BJ (cell line): Measurements from ENCODE around the gene CD82. TPM values are rescaled to one million over a fixed set of nuclear protein-coding genes. Genes with fewer than 3 reads are reported as not detected.

Source experiments
- CTCF ChIA-PET: fragments of 350-600 bp; formaldehyde crosslinking; extraction: SDS; loops from one replicate; lab custom pipeline; 2021; ENCODE audit warnings: antibody characterized with exemption, inconsistent platforms; lab: Yijun Ruan, JAX
- POLR2A ChIA-PET: fragments of 300-600 bp; sonication (Branson Sonifier 250); formaldehyde crosslinking; extraction: SDS; loops from one replicate; lab custom pipeline; 2021; ENCODE audit warnings: antibody characterized with exemption; lab: Charles Lee
- DNase-seq: peaks from one replicate; pipeline ENCODE4 v3.0.0-alpha.2; 2011; ENCODE audit warnings: low read depth
- H3K27me3 ChIP-seq: 2 replicates; pipeline ENCODE4 v1.6.0; 2011; ENCODE audit warnings: low read length; ENCODE audit not compliant: control insufficient read depth, insufficient read depth
- H3K36me3 ChIP-seq: 2 replicates; pipeline ENCODE4 v1.5.1; 2011; ENCODE audit warnings: low read length; ENCODE audit not compliant: control insufficient read depth, insufficient read depth
- H3K4me3 ChIP-seq: 2 replicates; pipeline ENCODE4 v1.5.1; 2011; ENCODE audit warnings: low read depth, mild to moderate bottlenecking, control low read depth, low read length
- CTCF ChIP-seq: IDR thresholded peaks from 2 replicates; pipeline ENCODE4 v1.5.1; 2011; ENCODE audit warnings: low read depth, mild to moderate bottlenecking, control low read depth, inconsistent platforms, low read length, moderate library complexity; ENCODE audit not compliant: insufficient read depth
- polyA plus RNA-seq: library from polyadenylated mRNA; depleted of rRNA; stranded (reverse); fragments of >200 nt; gene quantifications from 2 replicates; pipeline ENCODE4 v1.2.3, GENCODE V29; 2011

The CD82 gene
- polyA plus RNA-seq, 1 experiment: 28.1 TPM

GRCh38 chr11:44621140-44621681 is 55.7 kb downstream of the CD82 start:
- no peaks in the 10 kb centered on the region for H3K27me3 ChIP-seq
- peak; percentile 98 for TF ChIP-seq CTCF
- POLR2A ChIA-PET: no interaction called here
- no peak overlapping the region for H3K4me3 ChIP-seq
- H3K36me3 ChIP-seq: no peaks in the 10 kb centered on the region
- no peak for DNase-seq
- CTCF ChIA-PET: interaction anchor here (0.5 to 16.7 kb wide), 30 partner anchors 9 to 487 kb away, joined by 3 to 606 read pairs (median 4); partner anchors contain the start of gene CD82

GRCh38 chr11:44621784-44622183 is 56.3 kb downstream of the CD82 start:
- no peak for TF ChIP-seq CTCF
- ChIA-PET CTCF (interaction anchor here (0.5 to 16.7 kb wide), 28 partner anchors 10 to 486 kb away, joined by 3 to 606 read pairs (median 4); partner anchors contain the start of gene CD82), POLR2A (no interaction called here)
- H3K36me3 ChIP-seq: no peaks in the 10 kb centered on the region
- no peak for DNase-seq
- no peaks in the 10 kb centered on the region for H3K27me3 ChIP-seq
- no peak overlapping the region for H3K4me3 ChIP-seq

- ChIA-PET POLR2A (no interaction called here), CTCF (interaction anchor here (0.6 to 16.7 kb wide), 25 partner anchors 11 to 486 kb away, joined by 3 to 606 read pairs (median 4); partner anchors contain the start of gene CD82)
- H3K27me3 ChIP-seq: 0 out of 2 replicates have a peak, but pooled peaks cover 1% of the 10 kb centered on the region
- no peak for DNase-seq
- H3K4me3 ChIP-seq: no peak overlapping the region
- TF ChIP-seq CTCF: no peak
- no peaks in the 10 kb centered on the region for H3K36me3 ChIP-seq
These were observed 56.8 kb downstream of the CD82 start for GRCh38 chr11:44622190-44622650.

- POLR2A ChIA-PET: no interaction called here
- no peak for DNase-seq
- 0 out of 2 replicates have a peak, but pooled peaks cover 1% of the 10 kb centered on the region for H3K27me3 ChIP-seq
- no peak overlapping the region for H3K4me3 ChIP-seq
- no peak for TF ChIP-seq CTCF
- no peaks in the 10 kb centered on the region for H3K36me3 ChIP-seq
- CTCF ChIA-PET: interaction anchor here (0.7 to 16.7 kb wide), 10 partner anchors 11 to 481 kb away, joined by 3 to 606 read pairs (median 17); partner anchors contain the start of gene CD82
These were observed 57.3 kb downstream of the CD82 start for GRCh38 chr11:44622721-44623258.

- POLR2A ChIA-PET: no interaction called here
- peaks cover 2% of the 10 kb centered on the region; the same call in 1 of the 2 replicates for H3K27me3 ChIP-seq
- no peak for TF ChIP-seq CTCF
- DNase-seq: no peak
- H3K36me3 ChIP-seq: no peaks in the 10 kb centered on the region
- CTCF ChIA-PET: interaction anchor here (0.7 to 16.7 kb wide), 5 partner anchors 9 to 303 kb away, joined by 3 to 606 read pairs (median 45); partner anchors contain the start of gene CD82
- no peak overlapping the region for H3K4me3 ChIP-seq
These were observed 57.9 kb downstream of the CD82 start for GRCh38 chr11:44623341-44623730.
